GM18868 (cell line): ENCODE results near the gene FAHD2B.
"Not testable (repeated sequence)": the region's sequence is repeated elsewhere in the genome, so short reads cannot be mapped to it uniquely, and the experiment has no call there.

ENCODE experiments used
- ATAC-seq: cut with Tn5 transposase; IDR thresholded peaks from one replicate; pipeline ENCODE4 v1.9.1; 2021; ENCODE audit warnings: mild to moderate bottlenecking, moderate library complexity; ENCODE audit not compliant: unreplicated experiment

The FAHD2B gene

DNA sequence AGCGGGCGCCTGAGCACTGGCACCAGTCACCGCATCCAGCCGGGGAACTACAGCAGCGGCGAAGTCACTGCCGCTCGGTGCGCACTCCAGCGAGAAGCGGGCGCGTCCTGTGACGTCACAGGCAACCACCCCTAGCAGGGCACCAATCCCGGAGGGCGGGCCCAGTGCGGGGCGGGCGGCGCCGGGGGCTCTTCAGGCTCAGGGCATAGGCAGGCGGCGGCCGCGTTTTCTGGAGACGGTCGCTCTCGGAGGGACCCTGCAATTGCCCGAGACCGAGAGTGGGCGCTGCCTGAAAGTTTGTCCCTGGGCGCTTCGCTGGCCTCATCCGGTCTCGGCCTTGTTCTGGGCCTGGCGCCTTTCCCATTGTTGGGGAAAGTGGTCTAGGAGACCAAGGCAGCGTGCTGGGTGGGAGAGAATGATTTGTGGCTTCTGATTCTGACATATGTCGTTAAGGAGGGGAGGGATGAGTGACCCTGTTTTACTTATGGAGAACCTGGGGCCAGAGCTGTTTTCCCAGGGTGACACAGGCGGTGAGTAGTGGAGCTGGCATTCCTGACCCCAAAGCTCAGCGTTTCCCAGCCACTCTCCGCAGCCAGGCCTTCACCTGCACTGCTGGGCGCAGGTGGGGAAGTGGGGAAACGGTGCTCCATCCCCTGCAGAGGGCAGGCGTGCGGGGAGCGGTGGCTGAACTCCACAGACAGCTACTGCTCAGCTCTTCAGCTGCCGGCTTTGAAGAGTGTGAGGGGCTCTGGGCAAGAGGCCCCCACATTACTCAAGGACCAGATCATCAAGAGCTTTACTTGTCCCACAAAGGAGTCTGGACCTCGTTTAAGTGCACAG lies at the start of gene FAHD2B:
TSS of gene FAHD2B (minus strand) at position 111 of the 840 bp plus-strand sequence. CDS start 3,176 bp downstream, outside the sequence.
- peak; percentile 86 for ATAC-seq

DNA sequence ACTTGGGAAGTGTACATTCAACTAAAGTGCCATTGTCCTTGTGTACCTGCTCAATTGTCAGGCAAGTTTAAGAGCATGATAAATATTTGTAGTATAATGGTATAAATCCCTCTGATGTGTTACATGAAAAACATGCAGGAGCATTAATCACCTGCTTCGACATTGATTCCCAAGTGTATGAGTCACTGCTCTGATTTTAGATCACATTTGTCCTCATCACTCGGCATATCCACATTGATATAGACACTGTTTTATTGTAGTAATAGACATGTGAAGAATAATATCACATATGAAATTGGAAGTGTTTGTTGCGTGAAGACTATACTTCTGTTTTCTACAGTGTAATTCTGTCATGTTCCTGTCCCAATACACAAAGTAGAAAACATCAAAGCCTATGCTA lies 49.3 kb upstream of the FAHD2B start:
- not testable (repeated sequence) for ATAC-seq

DNA sequence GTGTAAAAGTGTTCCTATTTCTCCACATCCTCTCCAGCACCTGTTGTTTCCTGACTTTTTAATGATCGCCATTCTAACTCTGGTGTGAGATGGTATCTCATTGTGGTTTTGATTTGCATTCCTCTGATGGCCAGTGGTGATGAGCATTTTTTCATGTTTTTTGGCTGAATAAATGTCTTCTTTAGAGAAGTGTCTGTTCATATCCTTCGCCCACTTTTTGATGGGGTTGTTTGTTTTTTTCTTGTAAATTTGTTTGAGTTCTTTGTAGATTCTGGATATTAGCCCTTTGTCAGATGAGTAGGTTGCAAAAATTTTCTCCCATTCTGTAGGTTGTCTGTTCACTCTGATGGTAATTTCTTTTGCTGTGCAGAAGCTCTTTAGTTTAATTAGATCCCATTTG lies 34.4 kb upstream of the FAHD2B start:
- not testable (repeated sequence) for ATAC-seq

- not testable (repeated sequence) for ATAC-seq
Observed at GRCh38 chr2:97113882-97114255, 19.2 kb upstream of the FAHD2B start.

DNA sequence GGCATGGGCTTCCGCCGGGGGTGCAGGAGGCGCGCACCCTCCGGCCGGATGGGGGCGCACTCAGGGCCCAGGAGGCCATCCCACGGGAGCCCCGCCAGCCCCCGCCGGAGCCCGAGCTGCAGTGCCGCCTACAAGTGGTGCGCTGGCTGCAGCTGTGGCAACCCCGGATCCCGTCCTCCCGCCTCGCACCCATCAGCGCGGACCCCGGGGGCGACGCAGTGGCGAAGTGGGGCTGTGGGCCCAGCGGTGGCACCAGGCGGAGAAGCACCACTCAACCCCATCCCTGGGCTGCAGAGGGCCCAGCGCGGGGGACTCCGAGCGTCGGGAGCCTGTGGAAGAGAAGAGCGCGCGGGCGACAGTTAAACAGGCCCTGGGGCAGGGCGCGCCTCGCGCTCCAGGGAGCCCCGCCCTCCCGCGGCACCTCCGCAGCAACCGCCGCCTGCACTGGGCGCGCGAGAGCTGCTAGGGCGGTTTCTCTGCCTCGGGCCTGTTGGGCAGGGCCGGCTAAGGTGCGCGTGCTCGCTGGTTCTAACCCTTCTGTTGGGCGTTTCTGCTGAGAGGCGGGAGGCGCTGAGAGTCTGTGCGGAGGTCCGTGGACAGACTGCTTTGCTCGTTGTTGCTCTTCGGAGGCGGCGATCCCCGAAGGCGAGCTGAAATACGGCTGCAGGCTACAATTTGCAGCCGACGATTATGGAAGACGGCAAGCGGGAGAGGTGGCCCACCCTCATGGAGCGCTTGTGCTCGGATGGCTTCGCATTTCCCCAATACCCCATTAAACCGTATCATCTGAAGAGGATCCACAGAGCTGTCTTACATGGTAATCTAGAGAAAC lies 18.6 kb upstream of the FAHD2B start, which contains the start of gene ANKRD36:
TSS of gene ANKRD36 (plus strand) at position 104 of the 832 bp plus-strand sequence. CDS start at position 691, 587 bp downstream.
- ATAC-seq: peak; percentile 96

DNA sequence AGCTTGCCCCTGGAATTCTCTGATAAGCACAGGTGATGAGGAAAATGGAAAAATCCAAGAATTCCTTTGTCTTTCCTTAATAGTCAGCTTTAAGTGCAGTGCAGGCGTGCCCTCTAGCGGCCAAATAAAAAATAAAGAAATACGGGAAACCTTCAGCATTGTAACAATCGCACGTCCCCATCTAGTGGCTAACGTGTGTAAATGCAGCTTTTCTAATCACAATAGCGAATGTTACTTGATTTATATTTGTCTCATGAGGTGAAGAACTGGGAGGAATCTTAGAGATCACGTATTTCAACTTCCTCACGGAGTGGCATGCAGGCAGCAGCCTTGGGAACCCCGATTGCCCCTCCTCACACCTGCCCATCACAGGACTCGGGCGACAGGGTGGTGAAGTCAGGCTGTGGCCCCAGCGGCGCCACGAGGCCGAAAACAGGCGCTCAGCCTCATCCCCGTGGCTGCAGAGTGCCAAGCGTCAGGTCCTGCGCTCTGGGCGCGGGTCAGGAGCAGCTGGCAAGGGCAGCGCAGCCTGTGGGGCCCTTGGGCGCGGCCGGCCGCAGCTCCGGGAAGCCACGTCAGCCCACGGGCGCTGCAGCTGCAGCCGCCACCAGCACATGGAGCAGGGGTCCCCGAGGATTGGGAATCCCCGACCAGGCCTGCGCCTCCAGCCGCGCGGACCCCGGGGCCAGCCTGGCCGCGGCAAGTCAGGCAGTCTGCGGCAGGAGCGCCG lies 17.8 kb upstream of the FAHD2B start:
- not testable (repeated sequence) for ATAC-seq

DNA sequence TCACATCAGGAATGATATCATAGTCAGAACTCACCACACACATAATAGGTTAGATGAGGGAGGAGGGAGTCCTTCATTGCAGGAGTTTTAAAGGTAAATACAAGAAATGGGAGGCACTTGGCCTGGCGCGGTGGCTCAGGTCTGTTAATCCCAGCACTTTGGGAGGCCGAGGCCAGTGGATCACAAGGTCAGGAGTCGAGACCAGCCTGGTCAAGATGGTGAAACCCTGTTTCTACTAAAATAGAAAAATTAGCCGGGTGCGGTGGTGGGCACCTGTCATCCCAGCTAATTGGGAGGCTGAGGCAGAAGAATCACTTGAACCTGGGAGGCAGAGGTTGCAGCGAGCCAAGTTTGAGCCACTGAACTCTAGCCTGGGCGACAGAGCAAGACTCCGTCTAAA lies 16.6 kb upstream of the FAHD2B start:
- not testable (repeated sequence) for ATAC-seq

- not testable (repeated sequence) for ATAC-seq
Observed at GRCh38 chr2:97106878-97107277, 12.2 kb upstream of the FAHD2B start.

DNA sequence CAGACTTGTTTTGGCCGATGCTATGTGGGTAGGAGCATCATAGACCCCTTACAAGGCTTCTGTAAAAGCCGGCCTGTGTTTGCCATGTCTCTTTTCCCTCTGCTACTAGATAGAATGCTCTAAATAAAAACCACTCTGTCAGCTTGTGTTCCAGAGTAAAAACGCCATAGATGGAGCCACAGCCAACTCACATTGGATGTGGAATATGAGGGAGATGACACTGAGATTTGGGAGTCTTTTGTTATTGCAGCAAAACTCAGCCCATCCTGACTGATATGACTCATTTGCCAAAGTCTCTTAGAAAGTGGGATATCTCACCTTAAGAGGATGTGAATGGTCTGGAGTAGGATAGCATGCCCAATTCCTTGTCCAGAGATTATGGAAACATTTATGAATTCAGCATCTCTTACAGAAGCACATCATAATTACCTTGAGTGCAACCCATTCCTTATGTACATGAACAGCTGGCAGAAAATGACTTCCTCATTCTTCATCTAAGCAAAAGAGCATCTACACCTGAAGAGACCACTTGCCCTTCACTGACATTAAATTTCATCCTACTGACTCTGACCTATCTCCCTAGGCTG lies 4.2 kb upstream of the FAHD2B start:
- not testable (repeated sequence) for ATAC-seq

GRCh38 chr2:97095661-97096060 lies 979 bp upstream of the FAHD2B start:
- no peak for ATAC-seq

DNA sequence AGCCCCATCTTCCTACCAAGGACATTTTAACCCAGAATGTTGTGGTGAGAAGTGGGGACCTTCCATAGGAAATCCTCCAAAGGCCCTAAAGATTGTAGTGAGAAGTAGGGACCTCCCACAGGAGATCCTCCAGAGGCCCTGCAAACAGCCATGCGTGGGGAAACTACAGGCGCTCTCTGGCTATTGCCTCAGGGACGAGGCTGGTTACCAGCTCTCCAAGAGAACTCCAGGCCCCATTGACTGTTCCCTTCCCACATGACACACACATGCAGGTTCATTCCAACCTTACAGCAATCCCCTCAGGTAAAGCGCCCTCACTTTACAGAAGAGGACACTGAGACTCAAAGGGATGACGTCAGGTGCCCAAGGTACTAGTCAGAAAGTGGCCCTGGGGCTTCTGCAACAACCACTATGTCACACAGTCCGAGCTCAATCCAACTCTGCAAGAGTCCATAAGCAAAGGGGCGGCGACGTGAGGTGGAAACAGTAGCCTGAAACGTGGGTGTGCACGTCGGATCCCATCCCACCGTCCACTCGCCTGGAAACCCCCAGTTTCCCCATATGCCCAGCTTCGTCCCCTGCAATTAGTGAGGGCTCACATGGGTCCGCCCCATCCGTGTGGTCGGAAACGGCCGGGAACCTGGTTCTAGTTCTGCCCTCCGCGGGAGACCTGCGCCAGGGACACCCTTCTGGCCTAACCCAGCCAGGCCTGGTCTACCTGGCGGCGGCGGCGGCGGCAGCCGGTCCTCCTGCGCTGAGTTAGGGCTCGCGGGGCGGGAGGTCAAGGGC lies 505 bp downstream of the FAHD2B start:
- not testable (repeated sequence) for ATAC-seq

- not testable (repeated sequence) for ATAC-seq
Observed at GRCh38 chr2:97092946-97093345, 1.7 kb downstream of the FAHD2B start.

DNA sequence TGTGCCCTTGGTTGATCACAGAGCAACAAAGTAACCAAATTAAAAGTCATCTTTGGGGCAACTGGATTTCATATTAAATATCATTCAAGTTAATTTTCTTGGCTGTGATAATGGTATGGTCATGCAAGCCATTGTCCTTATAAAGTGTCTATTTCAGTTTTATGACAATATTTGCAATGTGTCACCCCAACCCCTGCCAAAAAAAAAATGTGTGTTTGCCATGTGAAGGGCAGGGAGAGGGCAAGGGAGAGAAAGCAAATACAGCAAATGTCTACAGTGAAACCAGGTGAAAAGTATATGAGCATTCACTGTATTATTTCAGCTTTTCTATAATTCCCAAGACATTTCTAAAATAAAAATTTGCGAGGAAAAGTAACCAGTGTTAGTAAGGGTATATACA lies 6.0 kb downstream of the FAHD2B start:
- not testable (repeated sequence) for ATAC-seq

GRCh38 chr2:97085093-97085492 lies 9.6 kb downstream of the FAHD2B start:
- ATAC-seq: not testable (repeated sequence)

- ATAC-seq: not testable (repeated sequence)
Observed at GRCh38 chr2:97083516-97083915, 11.2 kb downstream of the FAHD2B start.

DNA sequence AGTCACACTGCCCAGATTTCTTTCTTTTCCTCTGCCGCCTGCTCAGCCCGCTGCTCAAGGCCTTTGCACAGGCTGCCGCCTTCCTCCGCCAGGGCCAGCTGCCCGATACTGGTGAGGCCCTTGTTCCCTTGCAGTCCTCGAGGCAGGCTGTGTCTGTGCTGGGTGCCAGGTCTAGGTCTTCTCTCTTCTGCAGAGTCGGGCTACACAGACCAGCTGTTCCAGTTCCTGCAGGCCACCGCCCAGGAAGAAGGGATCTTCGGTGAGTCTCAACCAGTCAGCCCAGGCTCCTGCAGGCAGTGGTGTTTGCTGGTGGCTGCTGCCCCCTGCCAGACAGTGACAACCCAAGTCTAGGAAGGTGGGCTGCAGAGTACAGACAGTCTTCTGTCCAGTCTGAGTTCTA lies 12.5 kb downstream of the FAHD2B start:
- ATAC-seq: not testable (repeated sequence)

DNA sequence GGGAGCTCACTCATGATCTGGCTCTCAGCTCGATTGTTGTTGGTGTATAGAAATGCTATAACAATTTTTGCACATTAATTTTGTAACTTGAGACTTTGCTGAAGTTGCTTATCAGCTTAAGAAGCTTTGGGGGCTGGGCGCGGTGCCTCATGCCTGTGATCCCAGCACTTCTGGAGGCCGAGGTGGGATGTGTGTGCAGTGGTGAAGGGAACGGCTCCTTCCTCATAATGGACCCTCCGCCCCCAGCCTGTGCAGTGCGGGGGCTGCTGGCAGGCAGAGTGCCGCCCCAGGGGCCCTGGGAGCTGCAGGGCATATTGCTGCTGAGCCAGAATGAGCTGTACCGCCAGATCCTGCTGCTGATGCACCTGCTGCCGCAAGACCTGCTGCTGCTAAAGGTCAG lies 13.8 kb downstream of the FAHD2B start:
- not testable (repeated sequence) for ATAC-seq

DNA sequence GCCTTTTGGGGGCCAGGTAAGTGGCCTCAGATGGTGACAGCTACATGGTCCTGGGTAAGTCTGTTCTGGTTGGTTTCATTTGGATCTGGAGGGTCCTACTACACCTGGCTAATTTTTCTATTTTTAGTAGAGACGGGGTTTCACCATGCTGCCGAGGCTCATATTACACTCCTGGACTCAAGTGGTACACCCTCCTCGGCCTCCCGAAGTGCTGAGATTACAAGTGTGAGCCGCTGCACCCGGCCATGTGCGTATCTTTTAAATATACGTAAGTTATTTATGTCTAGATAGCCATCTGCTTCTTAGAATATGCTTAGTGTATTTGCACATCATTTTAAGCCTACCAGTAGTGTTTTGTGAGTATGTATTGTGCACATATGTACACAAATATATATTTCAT lies 17.5 kb downstream of the FAHD2B start:
- ATAC-seq: not testable (repeated sequence)

DNA sequence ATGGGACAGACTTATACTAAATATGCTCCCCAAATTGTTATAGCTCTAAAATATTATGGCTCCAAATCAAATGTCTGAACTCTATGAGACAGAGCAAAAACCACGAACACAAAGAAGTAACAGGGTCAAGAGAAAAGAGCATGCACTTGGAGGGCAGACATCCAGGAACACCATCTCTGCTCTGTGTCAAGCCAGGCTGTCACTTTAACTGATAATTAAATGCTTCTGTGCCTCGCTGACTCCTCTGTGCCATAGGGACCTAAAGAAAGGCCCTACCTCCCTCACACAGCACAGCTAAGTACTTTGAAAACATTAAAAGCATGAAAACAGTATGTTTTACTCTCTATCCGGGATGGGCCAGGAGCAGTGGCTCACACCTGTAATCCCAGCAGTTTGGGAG lies 23.8 kb downstream of the FAHD2B start:
- not testable (repeated sequence) for ATAC-seq

DNA sequence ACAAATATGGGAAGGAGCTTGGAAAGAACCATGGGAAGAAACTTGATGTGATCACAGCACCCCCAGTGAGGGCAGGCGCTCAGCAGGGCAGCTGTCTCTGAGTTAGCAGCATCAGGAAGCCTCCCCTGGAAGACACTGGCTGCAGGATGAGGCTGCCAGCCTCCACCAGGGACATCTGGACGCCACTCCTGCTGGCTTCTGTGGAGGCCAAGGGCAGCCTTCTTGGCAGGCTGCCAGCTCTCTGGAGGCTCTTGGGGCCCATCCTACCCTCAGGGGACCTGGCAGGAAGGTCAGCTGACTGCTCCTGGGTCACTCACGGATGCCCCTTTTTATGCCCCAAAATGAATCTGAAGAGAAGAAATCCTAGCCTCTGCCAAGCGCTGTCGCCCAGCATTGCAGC lies 26.0 kb downstream of the FAHD2B start:
- not testable (repeated sequence) for ATAC-seq
